ENCODE data around the gene SMPD2. TPM values are rescaled to one million over a fixed set of nuclear protein-coding genes. Genes with fewer than 3 reads are reported as not detected.

SMPD2 gene
- total RNA-seq, 1 experiment from 2014 or later = 8.2 TPM

DNA sequence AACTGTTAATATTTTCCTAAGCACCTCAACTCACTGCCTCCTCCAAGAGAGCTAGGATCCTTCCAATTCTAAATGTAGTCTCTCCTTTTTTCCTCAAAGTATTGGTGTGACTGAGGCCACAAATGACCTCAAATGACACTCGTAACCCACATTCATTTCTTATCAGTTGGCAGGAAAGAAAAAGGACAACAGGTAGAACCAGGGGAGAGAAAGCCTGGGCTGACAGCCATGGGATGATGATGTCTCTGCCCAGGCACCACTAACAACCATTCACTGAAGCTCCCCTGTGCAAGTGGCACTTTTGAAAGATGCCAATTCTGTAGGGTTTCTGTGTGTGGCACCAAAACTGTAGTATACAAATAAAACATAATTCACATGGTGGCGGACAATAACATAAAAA is 35.1 kb downstream of the SMPD2 start:
- Histone ChIP-seq H2AFZ (no peak overlapping the region), H3K27me3 (ENCODE audit: insufficient read depth, low read depth) (no peaks in the 10 kb centered on the region), H3K79me2 (ENCODE audit: low read depth) (peaks cover 49% of the 10 kb centered on the region), H3K36me3 (ENCODE audit: low read depth) (peaks cover 52% of the 10 kb centered on the region), H3K9me2 (ENCODE audit: insufficient read depth) (no peaks in the 10 kb centered on the region), H3K27ac (no peak overlapping the region), H3F3A (ENCODE audit: insufficient read depth, low read depth) (no peaks in the 10 kb centered on the region), H3K4me1 (replicated peaks; ENCODE audit: insufficient read depth) (peaks cover 20% of the 10 kb centered on the region), H3K4me2 (no peak overlapping the region), H4K20me1 (ENCODE audit: insufficient read depth) (peaks cover 16% of the 10 kb centered on the region), H3K9me3 (ENCODE audit: insufficient read depth, low read depth) (no peaks in the 10 kb centered on the region), H3K4me3 (no peak overlapping the region)
- CTCF ChIA-PET = no interaction called here
- POLR2A ChIA-PET (ENCODE audit: unreplicated experiment) = no interaction called here
- intact Hi-C loops (cut with micrococcal nuclease; ENCODE audit: unreplicated experiment) = no loop called here
- no peak for DNase-seq
- TF ChIP-seq EZH2 (IDR thresholded peaks at IDR 0.05; ENCODE audit: low read depth) = no peak
- TF ChIP-seq, protein P1, sequence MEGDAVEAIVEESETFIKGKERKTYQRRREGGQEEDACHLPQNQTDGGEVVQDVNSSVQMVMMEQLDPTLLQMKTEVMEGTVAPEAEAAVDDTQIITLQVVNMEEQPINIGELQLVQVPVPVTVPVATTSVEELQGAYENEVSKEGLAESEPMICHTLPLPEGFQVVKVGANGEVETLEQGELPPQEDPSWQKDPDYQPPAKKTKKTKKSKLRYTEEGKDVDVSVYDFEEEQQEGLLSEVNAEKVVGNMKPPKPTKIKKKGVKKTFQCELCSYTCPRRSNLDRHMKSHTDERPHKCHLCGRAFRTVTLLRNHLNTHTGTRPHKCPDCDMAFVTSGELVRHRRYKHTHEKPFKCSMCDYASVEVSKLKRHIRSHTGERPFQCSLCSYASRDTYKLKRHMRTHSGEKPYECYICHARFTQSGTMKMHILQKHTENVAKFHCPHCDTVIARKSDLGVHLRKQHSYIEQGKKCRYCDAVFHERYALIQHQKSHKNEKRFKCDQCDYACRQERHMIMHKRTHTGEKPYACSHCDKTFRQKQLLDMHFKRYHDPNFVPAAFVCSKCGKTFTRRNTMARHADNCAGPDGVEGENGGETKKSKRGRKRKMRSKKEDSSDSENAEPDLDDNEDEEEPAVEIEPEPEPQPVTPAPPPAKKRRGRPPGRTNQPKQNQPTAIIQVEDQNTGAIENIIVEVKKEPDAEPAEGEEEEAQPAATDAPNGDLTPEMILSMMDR (conservative IDR thresholded peaks at IDR 0.05) = no peak
- no TSS peak for BruUV-seq (replicated peaks)

DNA sequence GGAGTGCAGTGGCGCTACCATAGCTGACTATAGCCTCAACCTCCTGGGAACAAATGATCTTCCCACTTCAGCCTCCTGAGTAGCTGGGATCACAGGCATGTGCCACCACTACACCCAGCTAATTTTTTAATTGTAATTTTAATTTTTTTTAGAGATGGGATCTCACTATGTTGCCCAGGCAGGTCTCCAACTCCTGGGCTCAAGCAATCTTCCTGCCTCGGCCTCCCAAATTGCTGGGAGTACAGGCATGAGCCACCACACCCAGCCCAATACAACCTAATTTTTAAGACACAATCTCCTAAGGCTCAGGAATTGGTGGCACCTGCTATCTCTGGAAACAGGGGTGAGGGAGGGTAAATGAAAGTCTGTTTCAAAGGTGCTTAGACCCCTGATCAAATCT is 36.7 kb downstream of the SMPD2 start:
- no peak for DNase-seq
- CTCF ChIA-PET = no interaction called here
- Histone ChIP-seq H2AFZ (no peak overlapping the region), H3K4me2 (peak overlapping the region; percentile 39; the same call in 1 of the 2 replicates), H3K27ac (no peak overlapping the region), H3F3A (ENCODE audit: insufficient read depth, low read depth) (no peaks in the 10 kb centered on the region), H3K79me2 (ENCODE audit: low read depth) (peaks cover 65% of the 10 kb centered on the region), H3K4me1 (replicated peaks; ENCODE audit: insufficient read depth) (peaks cover 36% of the 10 kb centered on the region), H3K9me2 (ENCODE audit: insufficient read depth) (no peaks in the 10 kb centered on the region), H3K27me3 (ENCODE audit: insufficient read depth, low read depth) (no peaks in the 10 kb centered on the region), H3K36me3 (ENCODE audit: low read depth) (peaks cover 49% of the 10 kb centered on the region), H3K4me3 (no peak overlapping the region), H4K20me1 (ENCODE audit: insufficient read depth) (peaks cover 23% of the 10 kb centered on the region), H3K9me3 (ENCODE audit: insufficient read depth, low read depth) (no peaks in the 10 kb centered on the region)
- intact Hi-C loops (cut with micrococcal nuclease; ENCODE audit: unreplicated experiment) = no loop called here
- POLR2A ChIA-PET (ENCODE audit: unreplicated experiment) = no interaction called here
- BruUV-seq (replicated peaks) = no TSS peak
- no peak for TF ChIP-seq EZH2 (IDR thresholded peaks at IDR 0.05; ENCODE audit: low read depth)
- TF ChIP-seq, protein P1 (conservative IDR thresholded peaks at IDR 0.05) = no peak

DNA sequence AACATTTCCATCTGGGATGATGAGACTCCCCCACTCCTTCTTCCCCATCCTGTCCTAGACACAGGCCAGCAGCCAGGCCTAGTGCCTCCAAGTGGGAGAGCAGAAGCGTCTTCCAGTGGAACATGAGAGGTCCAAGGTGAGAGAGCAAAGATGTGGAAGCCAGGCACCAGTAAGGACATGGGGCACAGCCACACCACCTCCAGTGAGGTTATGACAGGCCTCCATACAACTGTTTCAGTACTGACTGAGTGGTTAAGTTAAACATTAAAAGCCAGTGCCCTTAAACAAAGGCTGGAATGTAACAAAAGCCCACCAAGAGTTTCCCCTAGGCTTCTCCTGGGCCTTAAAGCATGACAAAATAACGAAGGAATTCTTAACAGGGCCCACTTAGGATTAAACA is 37.2 kb downstream of the SMPD2 start:
- peaks cover 49% of the 10 kb centered on the region for H3K36me3 ChIP-seq (ENCODE audit: low read depth)
- H3K4me2 ChIP-seq = peak overlapping the region; percentile 39
- no peaks in the 10 kb centered on the region for H3K9me3 ChIP-seq (ENCODE audit: insufficient read depth, low read depth)
- H3K4me3 ChIP-seq = no peak overlapping the region
- H2AFZ ChIP-seq = no peak overlapping the region
- CTCF ChIA-PET = no interaction called here
- TF ChIP-seq EZH2 (IDR thresholded peaks at IDR 0.05; ENCODE audit: low read depth) = no peak
- TF ChIP-seq, protein P1 (conservative IDR thresholded peaks at IDR 0.05) = no peak
- H4K20me1 ChIP-seq (ENCODE audit: insufficient read depth) = peaks cover 23% of the 10 kb centered on the region
- H3F3A ChIP-seq (ENCODE audit: insufficient read depth, low read depth) = no peaks in the 10 kb centered on the region
- BruUV-seq (replicated peaks) = no TSS peak
- no peaks in the 10 kb centered on the region for H3K27me3 ChIP-seq (ENCODE audit: insufficient read depth, low read depth)
- no peaks in the 10 kb centered on the region for H3K9me2 ChIP-seq (ENCODE audit: insufficient read depth)
- DNase-seq = no peak
- no peak overlapping the region for H3K27ac ChIP-seq
- intact Hi-C loops (cut with micrococcal nuclease; ENCODE audit: unreplicated experiment) = no loop called here
- H3K79me2 ChIP-seq (ENCODE audit: low read depth) = peaks cover 70% of the 10 kb centered on the region
- peaks cover 36% of the 10 kb centered on the region for H3K4me1 ChIP-seq (replicated peaks; ENCODE audit: insufficient read depth)
- POLR2A ChIA-PET (ENCODE audit: unreplicated experiment) = no interaction called here

Measured in PC-9 (cell line).